Fibroblast of pulmonary artery (primary cell): ENCODE results near the gene CSTPP1.

Experiments used
- DNase-seq: peaks from one replicate; pipeline ENCODE4 v3.0.0-alpha.2; 2010; ENCODE audit warnings: low read depth
- H3K4me3 ChIP-seq: replicated peaks from 2 replicates; pipeline ENCODE4 v1.5.1; 2011; ENCODE audit warnings: low read depth, mild to moderate bottlenecking, control low read depth, low read length, moderate library complexity
- CTCF ChIP-seq: IDR thresholded peaks from 2 replicates; pipeline ENCODE4 v1.5.1; 2011; ENCODE audit warnings: mild to moderate bottlenecking, control low read depth, low read length, inconsistent platforms; ENCODE audit errors: missing control alignments

Gene CSTPP1

DNA sequence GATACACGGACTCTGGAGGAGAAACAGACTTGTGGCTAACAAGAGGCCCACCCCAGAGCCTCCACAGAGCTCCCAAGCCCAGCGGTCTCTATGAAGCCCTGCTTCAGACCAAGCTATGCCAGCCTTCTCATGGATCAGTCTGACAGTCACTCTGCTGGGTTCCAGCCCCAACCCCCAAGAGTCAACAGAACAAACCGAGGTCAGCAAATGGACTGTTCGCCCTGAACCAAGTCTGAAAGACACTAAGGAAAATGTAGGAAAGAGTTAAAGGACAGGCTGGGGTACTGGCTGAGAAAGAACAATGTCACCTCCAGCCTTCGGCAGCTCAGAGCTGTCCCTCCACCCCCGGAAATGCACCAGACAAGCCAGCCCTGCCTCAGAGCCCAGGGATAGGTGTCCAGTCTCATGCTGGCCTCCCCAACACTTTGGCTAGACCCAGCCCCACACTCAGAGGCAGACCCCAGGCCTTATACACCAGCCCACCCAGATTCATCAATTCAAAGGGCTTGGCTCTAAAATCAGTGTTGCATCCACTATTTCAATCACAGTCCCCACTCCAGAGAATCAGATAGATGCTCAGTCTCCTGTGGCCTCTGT lies 236.3 kb downstream of the CSTPP1 start:
- DNase-seq: no peak
- no peak for TF ChIP-seq CTCF

GRCh38 chr11:47175746-47176327 lies 239.3 kb downstream of the CSTPP1 start:
- no peak for TF ChIP-seq CTCF
- DNase-seq: no peak
- H3K4me3 ChIP-seq: peak overlapping the region; percentile 99

More for the DNA sequence above, 236.3 kb downstream of the CSTPP1 start:
- no peak overlapping the region for H3K4me3 ChIP-seq

DNA sequence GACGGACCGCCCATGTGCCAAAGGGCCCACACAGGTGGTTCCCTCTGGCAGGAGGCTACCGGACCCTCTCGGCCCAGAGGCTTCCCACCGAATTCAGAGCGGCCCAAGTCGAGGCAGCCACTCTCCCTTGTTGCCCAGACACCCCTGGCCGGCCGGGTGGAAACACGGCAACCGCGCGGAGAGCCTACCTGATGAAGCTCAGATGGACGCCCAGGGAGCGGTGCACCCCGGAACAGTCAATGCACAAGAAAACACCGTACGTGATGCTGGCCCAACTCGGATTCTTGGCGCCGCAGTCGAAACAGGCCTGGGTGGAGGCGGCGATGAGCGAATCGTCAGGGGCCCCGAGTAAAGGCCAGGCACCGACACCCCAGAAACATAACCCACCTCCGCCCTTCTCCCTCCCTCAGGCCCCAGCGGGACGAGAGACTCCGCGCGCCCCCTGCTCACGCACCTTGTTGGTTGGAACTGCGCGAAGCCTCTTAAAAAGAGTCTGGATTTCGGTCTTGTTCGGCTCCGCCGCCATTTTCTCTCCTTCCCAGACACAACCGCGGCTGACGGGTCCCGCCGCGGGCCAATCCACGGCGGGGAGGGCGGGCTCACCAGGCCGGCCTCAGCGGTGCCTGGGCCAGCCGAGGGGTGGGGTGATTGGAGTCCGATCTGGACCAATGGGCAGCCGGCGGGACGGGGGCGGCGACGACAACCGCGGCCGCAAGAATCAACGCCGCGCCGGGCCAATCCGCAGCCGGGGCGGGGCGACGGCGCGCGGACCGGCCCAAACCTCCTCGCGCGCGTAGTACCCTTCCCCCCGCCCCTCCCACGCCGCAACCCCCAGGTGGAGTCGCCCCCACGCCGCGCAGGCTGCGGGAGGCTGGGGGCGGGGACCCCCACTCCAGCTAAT lies 240.0 kb downstream of the CSTPP1 start, which contains the start of gene ARFGAP2:
Gene ARFGAP2 (minus strand): TSS at position 552 of the 901 bp plus-strand sequence. CDS start 26 bp downstream, at position 526.
- no peak for TF ChIP-seq CTCF
- peak within 1 kb of the TSS; percentile 99 for H3K4me3 ChIP-seq
- peak; percentile 96 for DNase-seq

- TF ChIP-seq CTCF: peak; percentile 57
- peak; percentile 83 for DNase-seq
- H3K4me3 ChIP-seq: peak overlapping the region; percentile 65
These were observed 240.8 kb downstream of the CSTPP1 start for GRCh38 chr11:47177229-47177845.

DNA sequence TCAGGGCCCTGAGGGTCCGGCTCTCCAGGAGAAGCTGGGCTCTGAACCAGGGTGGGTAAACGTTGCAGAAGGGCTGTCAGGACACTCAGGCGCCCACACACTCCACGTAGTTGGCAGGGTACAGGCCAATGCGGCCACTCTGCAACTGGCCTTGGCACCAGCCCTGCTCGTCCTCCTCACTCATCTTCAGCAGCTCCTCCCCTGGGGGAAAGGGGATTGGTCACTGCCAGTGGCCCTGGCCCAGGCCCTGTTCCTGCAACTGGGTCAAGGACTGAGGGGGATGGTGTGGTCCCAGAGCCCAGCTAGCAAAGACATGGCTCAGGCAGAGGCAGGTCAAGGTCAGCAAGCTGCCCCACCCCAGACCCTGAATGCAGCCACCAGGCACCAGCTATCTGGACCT lies 241.3 kb downstream of the CSTPP1 start:
- DNase-seq: no peak
- no peak for TF ChIP-seq CTCF
- H3K4me3 ChIP-seq: no peak overlapping the region

- no peak for DNase-seq
- no peak overlapping the region for H3K4me3 ChIP-seq
- no peak for TF ChIP-seq CTCF
These were observed 241.8 kb downstream of the CSTPP1 start for GRCh38 chr11:47178316-47178715.
